Mesendoderm (in vitro differentiated cells): ENCODE measurements around the gene COL28A1.

Source experiments
- DNase-seq: peaks from one replicate; pipeline ENCODE4 v3.0.0; 2013
- H2AK5ac ChIP-seq: 2 replicates; pipeline ENCODE4 v1.6.1; 2013; ENCODE audit warnings: low read length, inconsistent platforms
- H2BK120ac ChIP-seq: 2 replicates; pipeline ENCODE4 v1.6.1; 2013; ENCODE audit warnings: low read depth, mild to moderate bottlenecking, low read length, moderate library complexity, mixed read lengths
- H2BK15ac ChIP-seq: replicated peaks from 2 replicates; pipeline ENCODE4 v1.6.1; 2013; ENCODE audit warnings: low read depth, mild to moderate bottlenecking, moderate library complexity
- H2BK5ac ChIP-seq: 2 replicates; pipeline ENCODE4 v1.6.1; 2013; ENCODE audit warnings: low read length, inconsistent platforms
- H3K18ac ChIP-seq: 2 replicates; pipeline ENCODE4 v1.6.1; 2013; ENCODE audit warnings: mild to moderate bottlenecking, low read length, mixed read lengths
- H3K23ac ChIP-seq: one replicate; pipeline ENCODE4 v1.6.1; 2013; ENCODE audit warnings: low read length
- H3K27ac ChIP-seq: 2 replicates; pipeline ENCODE4 v1.5.1; 2013; ENCODE audit warnings: low read depth, mild to moderate bottlenecking, inconsistent platforms, low read length, moderate library complexity
- H3K27me3 ChIP-seq: 2 replicates; pipeline ENCODE4 v1.6.1; 2013; ENCODE audit warnings: low read length, control low read depth, mild to moderate bottlenecking, inconsistent platforms; ENCODE audit not compliant: insufficient read depth, poor library complexity
- H3K36me3 ChIP-seq: 2 replicates; pipeline ENCODE4 v1.6.1; 2013; ENCODE audit warnings: low read length, inconsistent platforms; ENCODE audit not compliant: control insufficient read depth, insufficient read depth
- H3K4ac ChIP-seq: one replicate; pipeline ENCODE4 v1.6.1; 2013; ENCODE audit warnings: low read depth, mild to moderate bottlenecking, low read length, moderate library complexity
- H3K4me1 ChIP-seq: 2 replicates; pipeline ENCODE4 v1.6.1; 2013; ENCODE audit warnings: low read depth, low read length, inconsistent platforms; ENCODE audit not compliant: control insufficient read depth
- H3K4me2 ChIP-seq: 2 replicates; pipeline ENCODE4 v1.6.1; 2013; ENCODE audit warnings: low read length
- H3K4me3 ChIP-seq: 2 replicates; pipeline ENCODE4 v1.5.1; 2013; ENCODE audit warnings: mild to moderate bottlenecking, low read length
- H3K56ac ChIP-seq: one replicate; pipeline ENCODE4 v1.6.1; 2013; ENCODE audit warnings: low read length
- H3K79me1 ChIP-seq: 2 replicates; pipeline ENCODE4 v1.6.1; 2013; ENCODE audit warnings: low read length, inconsistent platforms
- H3K79me2 ChIP-seq: 2 replicates; pipeline ENCODE4 v1.6.1; 2013; ENCODE audit warnings: mild to moderate bottlenecking, low read length; ENCODE audit not compliant: control insufficient read depth, insufficient read depth
- H3K9ac ChIP-seq: 2 replicates; pipeline ENCODE4 v1.6.1; 2013; ENCODE audit warnings: low read length, inconsistent platforms
- H4K5ac ChIP-seq: one replicate; pipeline ENCODE4 v1.6.1; 2013; ENCODE audit warnings: low read length
- H4K8ac ChIP-seq: one replicate; pipeline ENCODE4 v1.6.1; 2013; ENCODE audit warnings: low read depth, mild to moderate bottlenecking, control low read depth, low read length, moderate library complexity
- WGBS: extraction: QIAGEN DNeasy Blood & Tissue Kit; methylation state at CpG from one replicate; pipeline ENCODE4 v1.1.7; 2013; ENCODE audit warnings: low lambda C conversion rate, missing lambda C conversion rate; ENCODE audit not compliant: insufficient coverage; ENCODE audit errors: extremely low coverage; 5-methylcytosine and 5-hydroxymethylcytosine counted together

The COL28A1 gene

DNA sequence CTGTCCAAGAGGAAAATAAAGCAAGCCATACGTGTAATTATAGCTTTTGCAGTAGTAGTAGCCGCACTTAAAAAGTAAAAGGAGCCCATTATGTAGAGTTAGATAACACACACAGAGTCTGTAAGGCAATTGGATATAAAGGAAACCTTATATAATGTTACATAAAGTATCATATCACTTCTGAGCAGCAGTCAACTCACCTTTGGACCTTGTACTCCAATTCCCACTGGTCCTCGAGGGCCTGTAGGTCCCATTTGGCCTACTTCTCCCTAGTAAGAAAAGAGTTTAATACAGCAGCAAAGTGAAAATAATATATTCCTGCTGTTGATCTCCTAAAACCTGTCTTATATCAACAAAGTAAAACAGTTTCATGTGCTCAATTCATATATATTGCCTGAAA, 83.6 kb downstream of the COL28A1 start:
- no peak overlapping the region for H3K4ac ChIP-seq
- H2BK15ac ChIP-seq = no peak overlapping the region
- H3K36me3 ChIP-seq = no peaks in the 10 kb centered on the region
- no peak overlapping the region for H3K4me3 ChIP-seq
- H3K27ac ChIP-seq = no peak overlapping the region
- H3K79me1 ChIP-seq = no peaks in the 10 kb centered on the region
- no peak overlapping the region for H4K5ac ChIP-seq
- H2BK5ac ChIP-seq = no peak overlapping the region
- H3K4me1 ChIP-seq = no peaks in the 10 kb centered on the region
- no peak overlapping the region for H2BK120ac ChIP-seq
- H3K27me3 ChIP-seq = no peaks in the 10 kb centered on the region
- H3K79me2 ChIP-seq = no peaks in the 10 kb centered on the region
- WGBS = no CpG with 5 or more reads among the region's 3 CpGs
- H3K9ac ChIP-seq = no peak overlapping the region
- no peak overlapping the region for H3K56ac ChIP-seq
- no peak overlapping the region for H3K23ac ChIP-seq
- no peak overlapping the region for H3K4me2 ChIP-seq
- H3K18ac ChIP-seq = no peak overlapping the region
- no peak overlapping the region for H2AK5ac ChIP-seq
- DNase-seq = no peak
- no peak overlapping the region for H4K8ac ChIP-seq

DNA sequence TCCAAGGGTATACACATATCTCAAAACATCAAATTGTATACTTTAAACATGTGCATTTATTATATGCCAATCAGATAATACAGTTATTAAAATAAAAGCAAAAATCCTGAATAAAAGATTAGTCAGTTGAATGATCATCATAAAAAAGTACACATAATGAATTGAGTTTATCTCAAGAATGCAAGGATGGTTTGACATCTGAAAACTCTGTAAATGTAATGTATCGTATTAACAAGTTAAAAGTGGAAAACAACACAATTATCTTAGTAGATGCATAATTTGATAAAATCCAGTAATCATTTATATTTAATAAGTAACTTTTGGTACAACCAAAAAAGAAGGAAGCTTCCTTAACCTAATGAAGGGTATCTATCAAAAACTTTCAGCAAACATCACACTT, 86.6 kb downstream of the COL28A1 start:
- Histone ChIP-seq H3K79me1 (no peaks in the 10 kb centered on the region), H3K27ac (no peak overlapping the region), H3K4me1 (no peaks in the 10 kb centered on the region), H3K56ac (no peak overlapping the region), H3K9ac (no peak overlapping the region), H2BK120ac (no peak overlapping the region), H2BK15ac (no peak overlapping the region), H3K4ac (no peak overlapping the region), H2AK5ac (no peak overlapping the region), H3K27me3 (no peaks in the 10 kb centered on the region), H3K4me2 (no peak overlapping the region), H3K36me3 (no peaks in the 10 kb centered on the region), H3K79me2 (no peaks in the 10 kb centered on the region), H2BK5ac (no peak overlapping the region), H4K8ac (no peak overlapping the region), H3K18ac (no peak overlapping the region), H4K5ac (no peak overlapping the region), H3K4me3 (no peak overlapping the region), H3K23ac (no peak overlapping the region)
- no CpG with 5 or more reads among the region's 1 CpG for WGBS
- DNase-seq = no peak

DNA sequence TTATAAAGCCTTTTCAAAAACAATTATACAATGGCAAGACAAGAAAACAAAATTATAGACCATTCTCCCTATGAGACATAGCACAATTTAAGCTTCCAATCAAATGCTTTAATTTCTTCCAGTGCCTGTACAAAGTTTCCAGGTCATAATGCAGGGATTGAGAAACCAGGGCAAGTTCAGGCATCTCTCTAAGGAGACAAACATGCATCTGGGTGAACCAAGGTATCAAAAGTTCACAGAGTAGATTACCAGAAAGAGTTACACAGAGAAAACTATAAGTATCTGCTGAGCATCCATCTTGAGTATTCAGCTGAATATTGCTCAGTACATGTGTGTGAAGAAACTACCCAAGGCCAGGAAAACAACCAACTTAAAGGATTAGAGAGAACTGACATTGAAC, 89.1 kb downstream of the COL28A1 start:
- Histone ChIP-seq H3K36me3 (no peaks in the 10 kb centered on the region), H3K23ac (no peak overlapping the region)

DNA sequence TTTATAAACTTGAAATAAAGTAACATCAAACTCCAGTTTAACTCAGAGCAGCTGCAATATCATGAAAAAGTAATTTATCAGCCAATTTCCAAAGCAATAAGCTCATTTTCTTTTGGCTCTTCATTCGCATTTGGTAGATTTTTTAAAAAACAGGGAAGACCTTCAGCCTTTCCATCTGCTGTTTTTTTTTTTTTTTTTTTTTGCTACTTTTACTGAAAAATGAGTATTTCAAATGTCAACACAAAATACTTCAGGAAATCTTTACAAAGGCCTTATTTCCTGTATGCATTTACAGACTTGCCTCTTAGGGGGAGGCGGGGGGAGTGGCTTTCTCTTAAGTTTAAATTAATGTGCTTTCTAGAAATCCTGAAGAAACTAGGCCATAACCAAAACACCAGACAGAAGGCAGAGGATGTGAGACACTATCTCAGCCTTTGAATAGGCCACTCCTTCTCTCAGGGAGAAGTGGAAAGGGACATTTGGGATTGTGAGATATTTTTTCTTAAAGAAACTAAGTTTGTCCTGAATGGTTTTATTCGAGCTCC, 91.8 kb downstream of the COL28A1 start:
- H4K8ac ChIP-seq = no peak overlapping the region
- no peak overlapping the region for H3K4me2 ChIP-seq
- no peaks in the 10 kb centered on the region for H3K27me3 ChIP-seq
- H3K4ac ChIP-seq = no peak overlapping the region
- no CpG with 5 or more reads among the region's 3 CpGs for WGBS
- no peak overlapping the region for H3K23ac ChIP-seq
- no peaks in the 10 kb centered on the region for H3K79me1 ChIP-seq
- no peak overlapping the region for H4K5ac ChIP-seq
- H3K18ac ChIP-seq = no peak overlapping the region
- H3K9ac ChIP-seq = no peak overlapping the region
- H3K27ac ChIP-seq = no peak overlapping the region
- H3K79me2 ChIP-seq = no peaks in the 10 kb centered on the region
- no peak overlapping the region for H2BK15ac ChIP-seq
- no peak for DNase-seq
- no peaks in the 10 kb centered on the region for H3K4me1 ChIP-seq
- H2AK5ac ChIP-seq = no peak overlapping the region
- H3K56ac ChIP-seq = no peak overlapping the region
- H2BK120ac ChIP-seq = no peak overlapping the region
- no peak overlapping the region for H3K4me3 ChIP-seq
- no peaks in the 10 kb centered on the region for H3K36me3 ChIP-seq
- H2BK5ac ChIP-seq = no peak overlapping the region

More for the DNA sequence above, 89.1 kb downstream of the COL28A1 start:
- Histone ChIP-seq H2AK5ac (no peak overlapping the region), H2BK5ac (no peak overlapping the region), H3K9ac (no peak overlapping the region), H4K5ac (no peak overlapping the region), H3K4ac (no peak overlapping the region), H3K27me3 (no peaks in the 10 kb centered on the region), H3K79me1 (no peaks in the 10 kb centered on the region), H3K4me3 (no peak overlapping the region), H3K79me2 (no peaks in the 10 kb centered on the region), H3K27ac (no peak overlapping the region), H3K4me1 (no peaks in the 10 kb centered on the region), H3K18ac (no peak overlapping the region), H3K56ac (no peak overlapping the region), H2BK120ac (no peak overlapping the region), H3K4me2 (no peak overlapping the region), H4K8ac (no peak overlapping the region), H2BK15ac (no peak overlapping the region)
- DNase-seq = no peak

DNA sequence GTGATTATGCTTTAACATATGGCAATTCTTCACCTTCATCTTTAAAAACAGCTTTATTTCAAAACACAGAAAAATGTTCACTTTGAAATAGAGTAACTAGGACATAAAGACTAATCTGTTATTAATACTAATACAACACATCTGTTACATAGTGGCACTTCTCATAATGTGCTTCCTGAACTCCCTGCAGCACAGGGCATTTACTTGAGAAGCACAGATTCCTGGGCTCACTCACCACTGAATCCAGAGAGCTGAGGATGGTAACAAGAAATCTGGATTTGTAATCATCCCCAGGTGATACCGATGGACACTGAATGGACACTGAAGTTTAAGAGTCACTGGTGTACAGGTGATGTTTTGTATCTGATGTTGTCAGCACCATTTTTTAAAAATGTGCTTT, 96.1 kb downstream of the COL28A1 start:
- Histone ChIP-seq H3K36me3 (no peaks in the 10 kb centered on the region), H4K8ac (no peak overlapping the region), H3K23ac (no peak overlapping the region), H3K4me2 (no peak overlapping the region), H2BK120ac (no peak overlapping the region), H3K4me1 (no peaks in the 10 kb centered on the region), H2BK15ac (no peak overlapping the region), H3K79me1 (no peaks in the 10 kb centered on the region), H3K18ac (no peak overlapping the region), H3K56ac (no peak overlapping the region), H2BK5ac (no peak overlapping the region), H3K4ac (no peak overlapping the region), H3K27ac (no peak overlapping the region), H3K4me3 (no peak overlapping the region), H2AK5ac (no peak overlapping the region), H4K5ac (no peak overlapping the region), H3K9ac (no peak overlapping the region), H3K27me3 (no peaks in the 10 kb centered on the region), H3K79me2 (no peaks in the 10 kb centered on the region)
- WGBS = no CpG with 5 or more reads among the region's 1 CpG
- no peak for DNase-seq

DNA sequence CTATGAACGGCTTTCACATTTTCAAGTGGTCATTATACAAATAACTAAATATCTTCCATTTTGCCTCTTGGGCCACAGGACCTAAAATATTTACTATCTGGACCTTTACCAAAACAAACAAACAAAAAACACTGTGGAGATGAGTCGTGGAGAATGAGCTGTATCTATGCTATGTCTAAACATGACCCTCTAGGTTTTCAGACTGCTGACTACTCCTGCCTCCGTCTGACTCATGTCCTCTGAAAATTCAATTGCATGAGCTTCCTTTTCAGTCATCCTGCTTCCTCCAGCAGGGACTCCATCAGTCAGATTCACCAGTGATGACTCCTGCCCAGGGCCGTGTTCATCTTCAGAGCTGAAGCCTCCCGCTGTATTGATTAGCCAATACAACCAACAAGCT, 96.8 kb downstream of the COL28A1 start:
- H3K4me1 ChIP-seq = no peaks in the 10 kb centered on the region
- H3K56ac ChIP-seq = no peak overlapping the region
- no peak overlapping the region for H3K9ac ChIP-seq
- no peak overlapping the region for H3K4ac ChIP-seq
- no peak overlapping the region for H4K5ac ChIP-seq
- H3K27me3 ChIP-seq = no peaks in the 10 kb centered on the region
- no peak overlapping the region for H2BK15ac ChIP-seq
- no peaks in the 10 kb centered on the region for H3K79me2 ChIP-seq
- no CpG with 5 or more reads among the region's 5 CpGs for WGBS
- H2BK120ac ChIP-seq = no peak overlapping the region
- no peak overlapping the region for H3K18ac ChIP-seq
- H3K4me2 ChIP-seq = no peak overlapping the region
- no peak overlapping the region for H2AK5ac ChIP-seq
- DNase-seq = peak; percentile 65
- no peak overlapping the region for H2BK5ac ChIP-seq
- H3K27ac ChIP-seq = no peak overlapping the region
- H4K8ac ChIP-seq = no peak overlapping the region
- no peaks in the 10 kb centered on the region for H3K79me1 ChIP-seq
- H3K36me3 ChIP-seq = no peaks in the 10 kb centered on the region
- no peak overlapping the region for H3K23ac ChIP-seq
- no peak overlapping the region for H3K4me3 ChIP-seq
